Retina (tissue), 1 donor: Measurements from ENCODE around the gene MAGI2.
"Not testable (repeated sequence)": the region's sequence is repeated elsewhere in the genome, so short reads cannot be mapped to it uniquely, and the experiment has no call there.

Experiments used
- DNase-seq: peaks from one replicate; pipeline ENCODE4 v3.0.0-alpha.2; 2016

Gene MAGI2

GRCh38 chr7:78317371-78317770 lies 1136.1 kb downstream of the MAGI2 start:
- DNase-seq = no peak

- no peak for DNase-seq
Measured at GRCh38 chr7:78316110-78316509, 1137.4 kb downstream of the MAGI2 start.

GRCh38 chr7:78315119-78315518 lies 1138.3 kb downstream of the MAGI2 start:
- DNase-seq = no peak

- DNase-seq = no peak
Measured at GRCh38 chr7:78311181-78311580, 1142.3 kb downstream of the MAGI2 start.

GRCh38 chr7:78307892-78308291 lies 1145.6 kb downstream of the MAGI2 start:
- no peak for DNase-seq

- DNase-seq = no peak
Measured at GRCh38 chr7:78306634-78307033, 1146.8 kb downstream of the MAGI2 start.

DNA sequence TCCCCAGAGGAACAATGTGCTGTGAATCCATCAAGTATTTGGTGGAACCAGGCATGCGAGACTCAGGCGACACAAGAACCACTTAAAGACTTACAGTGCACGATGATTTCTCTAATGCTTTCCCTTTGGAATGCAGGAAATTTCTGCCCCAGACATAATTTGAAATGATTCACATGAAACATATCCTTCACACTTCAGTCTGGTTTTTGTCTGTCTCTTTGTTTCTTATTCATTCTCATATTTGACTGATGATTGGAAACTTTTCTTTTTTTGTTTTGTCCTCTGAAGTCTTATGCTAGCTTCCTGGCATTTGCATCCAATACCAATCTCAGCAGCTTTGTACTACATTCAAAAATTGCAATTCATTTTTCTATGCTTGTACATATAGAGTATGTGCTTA lies 1152.1 kb downstream of the MAGI2 start:
- peak; percentile 6 for DNase-seq

- no peak for DNase-seq
Measured at GRCh38 chr7:78299088-78299487, 1154.4 kb downstream of the MAGI2 start.

DNA sequence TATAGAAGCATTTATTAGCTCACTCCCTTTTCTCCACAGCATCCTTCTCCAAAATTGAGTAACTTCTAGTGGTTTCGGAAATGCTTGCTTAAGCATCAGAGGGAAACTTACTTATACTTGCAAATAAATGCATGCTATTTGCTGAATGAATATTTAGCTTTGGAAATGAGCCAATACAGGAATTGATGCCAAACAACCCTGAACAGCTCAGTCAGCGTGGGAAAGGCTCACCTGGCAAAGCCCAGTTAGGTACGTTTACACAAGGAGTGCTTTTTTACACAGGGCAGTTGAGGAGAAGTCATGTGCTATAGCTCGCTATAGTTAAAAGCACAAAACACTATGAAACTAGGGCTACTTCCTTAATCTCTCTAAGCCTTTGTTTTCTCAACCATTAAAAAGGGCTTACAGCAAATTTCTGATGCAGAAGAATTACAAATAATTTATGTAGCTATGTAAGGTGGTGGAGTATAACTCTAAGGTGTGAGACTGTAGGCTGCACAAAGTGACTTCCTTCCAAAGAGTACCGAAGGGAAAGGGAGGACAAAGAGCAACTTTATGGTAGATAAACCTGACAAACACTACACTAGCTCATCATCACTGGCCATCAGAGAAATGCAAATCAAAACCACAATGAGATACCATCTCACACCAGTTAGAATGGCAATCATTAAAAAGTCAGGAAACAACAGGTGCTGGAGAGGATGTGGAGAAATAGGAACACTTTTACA lies 1156.7 kb downstream of the MAGI2 start:
- no peak for DNase-seq

- no peak for DNase-seq
Measured at GRCh38 chr7:78296046-78296597, 1157.3 kb downstream of the MAGI2 start.

DNA sequence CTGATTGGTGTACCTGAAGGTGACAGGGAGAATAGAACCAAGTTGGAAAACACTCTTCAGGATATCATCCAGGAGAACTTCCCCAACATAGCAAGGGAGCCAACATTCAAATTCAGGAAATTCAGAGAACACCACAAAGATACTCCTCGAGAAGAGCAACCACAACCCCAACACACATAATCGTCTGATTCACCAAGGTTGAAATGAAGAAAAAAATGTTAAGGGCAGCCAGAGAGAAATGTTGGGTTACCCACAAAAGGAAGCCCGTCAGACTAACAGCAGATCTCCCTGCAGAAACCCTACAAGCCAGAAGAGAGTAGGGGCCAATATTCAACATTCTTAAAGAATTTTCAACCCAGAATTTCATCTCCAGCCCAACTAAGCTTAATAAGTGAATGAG lies 1164.0 kb downstream of the MAGI2 start:
- DNase-seq = not testable (repeated sequence)

DNA sequence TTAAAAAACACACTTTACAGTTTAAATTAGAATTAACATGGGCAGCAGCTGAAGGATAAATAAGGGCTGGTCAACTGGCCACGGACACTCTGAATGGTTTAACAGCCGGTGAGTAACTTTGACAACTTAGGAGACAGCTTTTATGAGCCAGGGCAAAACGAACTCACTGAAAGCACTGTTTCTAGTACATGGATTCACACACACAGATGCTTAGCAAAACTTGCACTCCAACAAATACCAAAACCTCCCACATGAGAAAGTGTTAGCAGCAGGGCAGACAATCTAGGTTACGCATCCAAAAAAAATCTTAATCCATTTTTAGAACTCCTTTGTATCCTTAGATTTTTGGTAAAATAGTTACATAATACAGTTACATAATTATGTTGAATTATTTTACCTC lies 1168.5 kb downstream of the MAGI2 start:
- DNase-seq = no peak

- DNase-seq = no peak
Measured at GRCh38 chr7:78280276-78280675, 1173.2 kb downstream of the MAGI2 start.

DNA sequence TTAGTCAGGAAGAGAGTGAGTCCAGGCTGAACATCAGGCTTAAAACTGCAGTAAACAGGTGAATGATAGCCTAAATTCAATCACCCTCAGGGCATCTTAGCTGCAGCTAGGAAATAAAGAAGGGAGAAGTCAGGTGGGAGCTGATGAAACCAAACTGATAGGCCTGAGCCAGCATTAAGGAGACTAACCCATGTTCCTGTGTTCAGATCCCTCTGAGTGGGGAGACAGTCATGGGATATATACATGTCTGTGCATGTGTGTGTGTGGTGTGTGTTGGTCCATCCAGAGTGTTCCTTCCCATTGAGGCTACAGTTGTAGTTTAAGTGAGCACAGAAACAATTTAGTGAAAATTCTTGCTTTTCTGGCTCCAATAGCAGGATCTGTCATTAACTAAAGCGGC lies 1174.0 kb downstream of the MAGI2 start:
- no peak for DNase-seq

GRCh38 chr7:78279032-78279431 lies 1174.4 kb downstream of the MAGI2 start:
- no peak for DNase-seq

DNA sequence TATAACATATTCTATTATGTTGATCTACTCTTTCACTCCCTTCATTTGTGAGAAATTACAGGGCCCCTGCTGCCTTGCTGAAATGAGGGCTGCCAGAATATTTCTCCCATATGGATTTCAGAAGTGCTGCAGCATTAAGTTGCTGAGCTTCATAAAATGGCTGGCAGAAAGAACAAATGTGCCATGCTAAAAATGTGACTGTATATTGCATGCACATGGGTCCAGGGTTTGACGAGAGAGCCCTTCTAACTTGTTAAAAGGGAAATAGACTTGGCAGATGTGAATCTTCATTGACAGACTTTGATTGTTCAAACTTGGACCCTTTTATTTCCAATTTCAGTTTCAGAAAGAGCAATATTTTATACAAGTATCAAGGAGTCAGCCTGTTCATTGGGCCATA lies 1186.3 kb downstream of the MAGI2 start:
- no peak for DNase-seq

- DNase-seq = no peak
Measured at GRCh38 chr7:78265486-78265885, 1188.0 kb downstream of the MAGI2 start.

- no peak for DNase-seq
Measured at GRCh38 chr7:78265071-78265470, 1188.4 kb downstream of the MAGI2 start.

GRCh38 chr7:78264105-78264504 lies 1189.4 kb downstream of the MAGI2 start:
- DNase-seq = no peak

DNA sequence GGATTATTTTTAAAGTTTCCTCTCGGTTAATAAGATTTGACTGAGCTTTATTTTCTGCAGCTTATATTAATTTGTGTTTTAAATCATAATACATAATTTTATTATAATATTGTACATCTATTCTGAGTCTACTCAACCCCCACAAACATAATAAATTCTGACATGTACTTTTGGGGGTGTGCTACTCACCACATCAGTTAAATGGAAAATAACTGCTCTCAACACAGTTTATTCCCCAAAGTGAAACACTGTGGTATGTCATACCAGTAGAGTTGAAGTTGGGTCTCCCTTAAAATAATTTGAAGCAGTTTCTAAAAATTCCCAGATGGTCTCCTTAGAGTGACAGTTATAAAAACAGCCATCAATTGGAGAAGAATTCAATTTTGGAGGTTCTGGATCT lies 1191.7 kb downstream of the MAGI2 start:
- no peak for DNase-seq

DNA sequence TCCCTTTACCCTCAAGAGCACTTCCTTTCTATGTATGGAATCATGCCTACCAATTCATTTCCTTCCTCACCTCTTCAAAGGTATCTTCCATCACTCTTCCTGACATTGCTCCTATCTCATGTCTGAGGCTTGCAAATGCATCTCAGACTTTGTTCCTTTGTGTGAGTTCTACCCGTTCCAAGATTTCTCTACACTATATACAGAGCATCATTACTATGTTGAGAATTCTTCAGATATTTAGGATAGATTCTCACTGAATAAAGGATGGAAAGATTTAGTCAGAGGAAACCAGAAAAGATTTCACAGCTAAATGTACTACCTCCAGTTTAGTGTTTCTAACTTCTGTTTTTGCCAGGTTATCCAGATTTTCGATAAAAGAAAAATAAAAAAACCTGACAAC lies 1192.2 kb downstream of the MAGI2 start:
- no peak for DNase-seq

DNA sequence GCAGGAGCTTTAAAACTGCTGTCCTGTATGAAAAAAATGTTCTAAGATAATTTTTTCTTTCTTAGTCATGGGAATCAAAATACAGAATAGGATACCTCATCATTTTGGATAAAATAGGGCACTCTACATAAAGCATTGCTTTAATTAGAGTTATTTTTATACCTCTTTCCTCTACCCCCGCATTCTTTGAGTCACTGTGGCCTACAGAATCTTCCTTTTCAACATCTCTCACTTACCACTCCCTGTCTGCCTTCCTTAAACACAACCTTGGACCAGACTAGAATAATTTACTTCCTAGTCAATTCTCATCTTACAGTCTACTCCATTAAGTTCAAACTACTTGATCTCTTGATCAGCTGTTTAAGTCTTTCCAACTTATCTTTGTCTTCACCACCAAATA lies 1192.6 kb downstream of the MAGI2 start:
- no peak for DNase-seq

DNA sequence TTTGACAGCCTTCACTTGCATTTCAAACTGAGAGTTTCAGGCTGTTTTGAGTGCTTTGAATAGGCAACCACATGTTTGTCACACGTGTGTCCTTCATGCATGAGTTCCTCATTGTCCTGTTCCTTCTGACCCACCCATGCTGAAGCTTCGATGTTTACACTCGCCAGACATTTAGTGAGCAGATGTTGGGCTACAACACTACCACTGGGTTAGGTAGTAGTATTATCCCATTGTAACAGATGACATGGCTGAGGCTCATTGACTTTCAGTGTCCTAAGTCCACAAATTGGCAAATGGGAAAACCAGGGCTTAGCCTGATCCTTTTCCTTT lies 1198.8 kb downstream of the MAGI2 start:
- peak; percentile 3 for DNase-seq

DNA sequence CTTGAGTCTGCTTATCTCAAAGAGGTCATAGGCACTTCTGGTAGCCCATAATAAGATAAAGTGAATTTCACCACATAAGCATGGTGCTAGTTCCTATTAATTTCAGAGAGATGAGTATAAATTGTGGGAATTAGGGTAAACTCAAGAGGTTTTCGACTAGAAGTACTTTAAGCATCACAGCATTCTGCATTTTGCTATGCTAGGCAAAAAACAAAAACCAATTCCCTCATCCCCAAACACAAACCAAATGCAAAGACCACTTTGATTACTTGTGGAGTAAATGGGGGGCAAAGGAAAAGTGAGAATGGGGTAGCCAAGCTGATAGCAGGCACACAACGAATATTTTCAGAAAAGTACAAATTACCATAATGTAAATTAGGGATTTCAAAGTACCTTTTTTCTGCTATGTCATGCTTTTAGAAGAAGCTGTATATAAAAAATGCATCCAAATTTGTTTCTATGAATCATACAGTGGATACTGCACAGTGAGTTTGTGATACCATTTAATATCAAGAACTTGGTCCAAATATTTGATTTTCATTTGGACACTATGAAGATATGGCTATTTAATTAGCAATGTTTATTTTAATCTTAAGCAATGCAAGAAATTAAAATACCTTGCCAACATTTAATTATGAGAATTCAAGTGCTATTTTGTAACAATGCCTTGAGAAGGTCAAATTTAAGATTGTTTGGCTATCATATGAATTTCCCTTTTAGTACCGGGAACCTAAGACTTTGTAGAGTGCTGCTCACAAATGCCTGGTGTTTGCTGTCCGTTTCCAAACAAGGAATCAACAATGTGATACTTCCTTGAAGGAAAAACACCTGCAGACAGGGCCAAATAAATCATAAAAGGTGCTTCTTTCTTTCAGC lies 1199.4 kb downstream of the MAGI2 start:
- DNase-seq = no peak
